Measurements from ENCODE around the gene GBX2. TPM values are rescaled to one million over a fixed set of nuclear protein-coding genes. Genes with fewer than 3 reads are reported as not detected.

The GBX2 gene
- total RNA-seq, 1 donor from 2014 or later: not detected

- Histone ChIP-seq H3K4me3 (ENCODE audit: low read depth, low read length) (no peak overlapping the region), H3K36me3 (ENCODE audit: control insufficient read depth, insufficient read depth, low read length) (no peaks in the 10 kb centered on the region), H3K27me3 (ENCODE audit: control insufficient read depth, insufficient read depth, low read length) (peaks cover 1% of the 10 kb centered on the region)
- no peak for DNase-seq (ENCODE audit: low read depth)
- FAIRE-seq: no peak
- no peak for TF ChIP-seq CTCF (IDR thresholded peaks at IDR 0.05; ENCODE audit: insufficient read depth, low read length, severe bottlenecking)
Measured at GRCh38 chr2:236208019-236208926, 40.1 kb upstream of the GBX2 start.

- TF ChIP-seq CTCF (IDR thresholded peaks at IDR 0.05; ENCODE audit: insufficient read depth, low read length, severe bottlenecking): no peak
- H3K36me3 ChIP-seq (ENCODE audit: control insufficient read depth, insufficient read depth, low read length): no peaks in the 10 kb centered on the region
- FAIRE-seq: no peak
- DNase-seq (ENCODE audit: low read depth): no peak
- H3K27me3 ChIP-seq (ENCODE audit: control insufficient read depth, insufficient read depth, low read length): peaks cover 1% of the 10 kb centered on the region
- H3K4me3 ChIP-seq (ENCODE audit: low read depth, low read length): no peak overlapping the region
Measured at GRCh38 chr2:236207472-236207871, 39.3 kb upstream of the GBX2 start.

- Histone ChIP-seq H3K36me3 (ENCODE audit: control insufficient read depth, insufficient read depth, low read length) (no peaks in the 10 kb centered on the region), H3K4me3 (ENCODE audit: low read depth, low read length) (no peak overlapping the region), H3K27me3 (ENCODE audit: control insufficient read depth, insufficient read depth, low read length) (peaks cover 1% of the 10 kb centered on the region)
- no peak for TF ChIP-seq CTCF (IDR thresholded peaks at IDR 0.05; ENCODE audit: insufficient read depth, low read length, severe bottlenecking)
- DNase-seq (ENCODE audit: low read depth) (no peak), FAIRE-seq (no peak)
Measured at GRCh38 chr2:236205867-236206645, 37.9 kb upstream of the GBX2 start.

- Histone ChIP-seq H3K36me3 (ENCODE audit: control insufficient read depth, insufficient read depth, low read length) (no peaks in the 10 kb centered on the region), H3K27me3 (ENCODE audit: control insufficient read depth, insufficient read depth, low read length) (no peaks in the 10 kb centered on the region), H3K4me3 (ENCODE audit: low read depth, low read length) (no peak overlapping the region)
- no peak for DNase-seq (ENCODE audit: low read depth)
- TF ChIP-seq CTCF (IDR thresholded peaks at IDR 0.05; ENCODE audit: insufficient read depth, low read length, severe bottlenecking): no peak
- peak; percentile 70 for FAIRE-seq
Measured at GRCh38 chr2:236204953-236205352, 36.8 kb upstream of the GBX2 start.

- DNase-seq (ENCODE audit: low read depth) (no peak), FAIRE-seq (no peak)
- no peak overlapping the region for H3K4me3 ChIP-seq (ENCODE audit: low read depth, low read length)
- TF ChIP-seq CTCF (IDR thresholded peaks at IDR 0.05; ENCODE audit: insufficient read depth, low read length, severe bottlenecking): no peak
- H3K27me3 ChIP-seq (ENCODE audit: control insufficient read depth, insufficient read depth, low read length): no peaks in the 10 kb centered on the region
- no peaks in the 10 kb centered on the region for H3K36me3 ChIP-seq (ENCODE audit: control insufficient read depth, insufficient read depth, low read length)
Measured at GRCh38 chr2:236200378-236200777, 32.2 kb upstream of the GBX2 start.

All from bronchial epithelial cell (primary cell).